CD14-positive monocyte (primary cell): ENCODE results near the gene KLHL36. TPM values are rescaled to one million over a fixed set of nuclear protein-coding genes. Genes with fewer than 3 reads are reported as not detected.

Source experiments
- DNase-seq, 3 donors: peaks; one replicate each; pipeline ENCODE4 v3.0.0-alpha.2; 2011 to 2022
- H2AFZ ChIP-seq: 2 replicates; pipeline ENCODE4 v1.6.0; 2012; ENCODE audit warnings: mild to moderate bottlenecking, low read depth, low read length, inconsistent platforms; ENCODE audit not compliant: insufficient read depth, poor library complexity, severe bottlenecking
- H3K27ac ChIP-seq, 2 donors: 1 replicate in 1 of 2; 2 replicates in 1 of 2; pipeline ENCODE4 v1.5.1; 2012 to 2013; ENCODE audit warnings: low read length in 2 of 2, control low read depth in 1 of 2, inconsistent platforms in 1 of 2, low read depth in 1 of 2, mild to moderate bottlenecking in 1 of 2
- H3K27me3 ChIP-seq, 2 donors: one replicate each; pipeline versions ENCODE4 v1.6.0 to v1.6.1; 2011 to 2013; ENCODE audit warnings: low read length in 2 of 2; ENCODE audit not compliant: control insufficient read depth in 2 of 2, insufficient read depth in 2 of 2
- H3K36me3 ChIP-seq, 2 donors: replicated peaks in 1 of 2; 1 replicate in 1 of 2; 2 replicates in 1 of 2; pipeline versions ENCODE4 v1.5.1 to v1.6.1; 2012 to 2013; ENCODE audit warnings: low read length in 2 of 2, control low read depth in 1 of 2, inconsistent platforms in 1 of 2, mild to moderate bottlenecking in 1 of 2; ENCODE audit not compliant: insufficient read depth in 2 of 2, control insufficient read depth in 1 of 2
- H3K4me1 ChIP-seq, 2 donors: 1 replicate in 1 of 2; 2 replicates in 1 of 2; pipeline versions ENCODE4 v1.5.1 to v1.6.1; 2012 to 2013; ENCODE audit warnings: low read length in 2 of 2, control low read depth in 1 of 2, inconsistent platforms in 1 of 2, mild to moderate bottlenecking in 1 of 2, moderate library complexity in 1 of 2; ENCODE audit not compliant: insufficient read depth in 2 of 2, control insufficient read depth in 1 of 2
- H3K4me2 ChIP-seq: replicated peaks from 2 replicates; pipeline ENCODE3; 2012; ENCODE audit warnings: low read length, moderate library complexity, mild to moderate bottlenecking; ENCODE audit not compliant: poor library complexity, severe bottlenecking; ENCODE audit errors: extremely low read depth
- H3K4me3 ChIP-seq, 3 experiments: fragments of 200-600 bp in 1 of 3; sonication (generic) in 1 of 3; replicated peaks in 1 of 3; 1 replicate in 2 of 3; 2 replicates in 1 of 3; pipeline ENCODE4 v1.5.1; 2011 to 2013; ENCODE audit warnings: low read length in 3 of 3, mild to moderate bottlenecking in 3 of 3, control low read depth in 2 of 3, low read depth in 2 of 3, inconsistent platforms in 1 of 3, moderate library complexity in 1 of 3
- H3K79me2 ChIP-seq: 2 replicates; pipeline ENCODE4 v1.6.0; 2012; ENCODE audit warnings: mild to moderate bottlenecking, control low read depth, inconsistent platforms, low read length, moderate library complexity; ENCODE audit not compliant: insufficient read depth
- H3K9ac ChIP-seq: 2 replicates; pipeline ENCODE4 v1.6.0; 2017; ENCODE audit warnings: low read length, mild to moderate bottlenecking; ENCODE audit not compliant: insufficient read depth, poor library complexity, severe bottlenecking
- H3K9me3 ChIP-seq, 2 donors: replicated peaks in 1 of 2; 1 replicate in 1 of 2; 2 replicates in 1 of 2; pipeline versions ENCODE4 v1.5.1 to v1.6.1; 2012 to 2013; ENCODE audit warnings: low read length in 2 of 2, control low read depth in 1 of 2; ENCODE audit not compliant: control insufficient read depth in 1 of 2, insufficient read depth in 1 of 2
- H4K20me1 ChIP-seq: 2 replicates; pipeline ENCODE4 v1.6.0; 2012; ENCODE audit warnings: mild to moderate bottlenecking, low read length, control low read depth, moderate library complexity; ENCODE audit not compliant: insufficient read depth
- H3K27ac Mint-ChIP-seq, 7 donors: one replicate each; pipeline ENCODE4 v1.8.0; 2020; ENCODE audit warnings: mild to moderate bottlenecking in 7 of 7, mixed read lengths in 7 of 7, moderate library complexity in 6 of 7, inconsistent platforms in 2 of 7
- H3K27me3 Mint-ChIP-seq, 3 donors: one replicate each; pipeline ENCODE4 v1.8.0; 2021 to 2022; ENCODE audit warnings: low read depth in 3 of 3, mild to moderate bottlenecking in 3 of 3, mixed read lengths in 3 of 3, moderate library complexity in 3 of 3, inconsistent platforms in 1 of 3
- H3K36me3 Mint-ChIP-seq, 2 donors: one replicate each; pipeline ENCODE4 v1.8.0; 2020; ENCODE audit warnings: mixed read lengths in 2 of 2, inconsistent platforms in 1 of 2, mild to moderate bottlenecking in 1 of 2
- H3K4me1 Mint-ChIP-seq: one replicate; pipeline ENCODE4 v1.8.0; 2020; ENCODE audit warnings: mild to moderate bottlenecking, mixed read lengths
- H3K4me3 Mint-ChIP-seq, 2 donors: one replicate each; pipeline ENCODE4 v1.8.0; 2020; ENCODE audit warnings: mild to moderate bottlenecking in 2 of 2, mixed read lengths in 2 of 2, moderate library complexity in 1 of 2
- H3K9me3 Mint-ChIP-seq, 7 donors: one replicate each; pipeline ENCODE4 v1.8.0; 2020 to 2022; ENCODE audit warnings: mixed read lengths in 7 of 7, mild to moderate bottlenecking in 6 of 7, moderate library complexity in 6 of 7, inconsistent platforms in 2 of 7
- WGBS: methylation state at CpG from one replicate; pipeline ENCODE4 v1.1.5; 2013; ENCODE audit warnings: missing lambda C conversion rate; ENCODE audit not compliant: insufficient coverage; 5-methylcytosine and 5-hydroxymethylcytosine counted together
- intact Hi-C, 2 donors: fragments of 100-400 bp; cut with micrococcal nuclease; formaldehyde crosslinking; loops; one replicate each; pipeline versions ENCODE4 v1.15.0 to v1.15.1; 2023
- polyA plus RNA-seq, 3 donors: library from polyadenylated mRNA; depleted of rRNA in 1 of 3; unstranded in 2 of 3; stranded (reverse) in 1 of 3; fragments of 300-500 nt in 2 of 3; fragments of >200 nt in 1 of 3; fragmentation: Illumina TruSeq in 2 of 3; gene quantifications; 1 replicate in 2 of 3; 2 replicates in 1 of 3; pipeline ENCODE4 v1.2.3, GENCODE V29; 2012 to 2021
- TF ChIP-seq, protein P1 (sequence below): fragments of 200-600 bp; IDR thresholded peaks from one replicate; pipeline ENCODE4 v1.8.0; 2022; ENCODE audit warnings: antibody characterized with exemption, mild to moderate bottlenecking

KLHL36 gene
- polyA plus RNA-seq, 3 donors: 12.1 to 50.8 (median 14.2) TPM

DNA sequence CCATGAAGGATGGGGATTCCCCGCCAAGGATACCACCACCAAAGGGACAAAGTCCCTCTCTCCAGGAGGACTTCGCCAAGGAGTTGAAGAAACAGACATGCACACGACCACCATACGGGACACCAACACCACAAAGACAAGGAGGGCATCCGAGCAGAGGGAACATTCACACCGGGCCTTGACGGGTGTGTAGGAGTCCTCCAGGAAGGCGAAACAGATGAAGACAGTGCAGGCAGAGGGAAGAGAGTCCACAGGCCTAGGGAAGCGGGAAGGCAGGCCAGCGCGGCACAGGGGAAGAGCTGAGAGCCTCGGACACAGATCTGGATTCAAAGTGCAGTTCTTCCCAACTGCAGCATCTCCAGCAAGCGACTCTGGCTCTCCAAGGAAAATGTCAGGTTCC, 41.2 kb upstream of the KLHL36 start:
- Histone ChIP-seq H3K27ac (peak overlapping the region; percentile 99), H3K27me3 (no peaks in the 10 kb centered on the region), H3K4me3 (peak overlapping the region in 1 of 3 experiments; percentile 59), H3K4me2 (peak overlapping the region; percentile 47), H3K9me3 (peaks cover 15 to 23% of the 10 kb centered on the region in 2 donors), H3K79me2 (peaks cover 95% of the 10 kb centered on the region), H2AFZ (no peak overlapping the region), H3K4me1 (peaks cover 97 to 98% of the 10 kb centered on the region in 2 donors), H3K36me3 (peaks cover 51 to 66% of the 10 kb centered on the region in 2 donors), H3K9ac (peak overlapping the region; percentile 44), H4K20me1 (peaks cover 63% of the 10 kb centered on the region)
- peaks cover 94% of the 10 kb centered on the region for H3K4me1 Mint-ChIP-seq
- H3K4me3 Mint-ChIP-seq: peak overlapping the region; percentile 57 to 91
- 100% methylated on average over 7 of the region's 13 CpGs for WGBS
- H3K27me3 Mint-ChIP-seq: peaks cover 0 to 3% (median 0%) of the 10 kb centered on the region in 3 donors
- no peak for DNase-seq
- intact Hi-C loops: no loop called here
- peaks cover 80 to 91% of the 10 kb centered on the region in 2 donors for H3K36me3 Mint-ChIP-seq
- TF ChIP-seq, protein P1, sequence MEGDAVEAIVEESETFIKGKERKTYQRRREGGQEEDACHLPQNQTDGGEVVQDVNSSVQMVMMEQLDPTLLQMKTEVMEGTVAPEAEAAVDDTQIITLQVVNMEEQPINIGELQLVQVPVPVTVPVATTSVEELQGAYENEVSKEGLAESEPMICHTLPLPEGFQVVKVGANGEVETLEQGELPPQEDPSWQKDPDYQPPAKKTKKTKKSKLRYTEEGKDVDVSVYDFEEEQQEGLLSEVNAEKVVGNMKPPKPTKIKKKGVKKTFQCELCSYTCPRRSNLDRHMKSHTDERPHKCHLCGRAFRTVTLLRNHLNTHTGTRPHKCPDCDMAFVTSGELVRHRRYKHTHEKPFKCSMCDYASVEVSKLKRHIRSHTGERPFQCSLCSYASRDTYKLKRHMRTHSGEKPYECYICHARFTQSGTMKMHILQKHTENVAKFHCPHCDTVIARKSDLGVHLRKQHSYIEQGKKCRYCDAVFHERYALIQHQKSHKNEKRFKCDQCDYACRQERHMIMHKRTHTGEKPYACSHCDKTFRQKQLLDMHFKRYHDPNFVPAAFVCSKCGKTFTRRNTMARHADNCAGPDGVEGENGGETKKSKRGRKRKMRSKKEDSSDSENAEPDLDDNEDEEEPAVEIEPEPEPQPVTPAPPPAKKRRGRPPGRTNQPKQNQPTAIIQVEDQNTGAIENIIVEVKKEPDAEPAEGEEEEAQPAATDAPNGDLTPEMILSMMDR: no peak
- H3K27ac Mint-ChIP-seq: peak overlapping the region; percentile 95 to 100 (median 98)
- H3K9me3 Mint-ChIP-seq: peaks cover 24 to 39% (median 27%) of the 10 kb centered on the region in 7 donors

DNA sequence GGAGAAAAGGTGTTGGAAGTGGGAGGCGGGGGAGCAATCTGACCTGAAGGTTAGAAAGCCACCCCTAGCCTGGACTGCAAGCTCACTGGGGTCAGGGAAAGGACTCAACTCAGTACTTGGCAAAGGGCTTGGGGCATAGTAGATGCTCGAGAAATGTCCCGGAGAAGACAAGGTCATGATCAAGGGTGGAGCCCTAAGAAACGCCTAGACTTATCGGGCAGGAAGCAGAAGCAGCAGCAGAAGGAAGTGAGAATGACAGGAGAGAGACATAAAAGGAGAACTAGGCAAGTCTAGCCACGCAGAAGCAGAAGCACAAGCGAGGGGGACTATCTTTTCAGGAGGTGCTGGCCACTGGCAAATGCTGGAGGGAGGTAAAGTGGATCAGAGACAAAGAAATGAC, 40.6 kb upstream of the KLHL36 start:
- peaks cover 95% of the 10 kb centered on the region for H3K79me2 ChIP-seq
- no peak overlapping the region for H2AFZ ChIP-seq
- TF ChIP-seq, protein P1: no peak
- H3K27ac ChIP-seq: peak overlapping the region; percentile 99
- WGBS: 14% methylated on average over 7 of the region's 7 CpGs
- peaks cover 24 to 41% (median 27%) of the 10 kb centered on the region in 7 donors for H3K9me3 Mint-ChIP-seq
- H3K9me3 ChIP-seq: peaks cover 15 to 23% of the 10 kb centered on the region in 2 donors
- peak overlapping the region; percentile 95 to 100 (median 98) for H3K27ac Mint-ChIP-seq
- H3K4me3 Mint-ChIP-seq: peak overlapping the region; percentile 52 to 91
- peak overlapping the region in 1 of 3 experiments; percentile 59 for H3K4me3 ChIP-seq
- peaks cover 68% of the 10 kb centered on the region for H4K20me1 ChIP-seq
- H3K27me3 ChIP-seq: no peaks in the 10 kb centered on the region
- peaks cover 0 to 2% (median 0%) of the 10 kb centered on the region in 3 donors for H3K27me3 Mint-ChIP-seq
- H3K36me3 ChIP-seq: peaks cover 56 to 73% of the 10 kb centered on the region in 2 donors
- H3K4me2 ChIP-seq: peak overlapping the region; percentile 47
- DNase-seq: peak; percentile 87 to 91 (median 89)
- peak overlapping the region; percentile 44 for H3K9ac ChIP-seq
- peaks cover 94% of the 10 kb centered on the region for H3K4me1 Mint-ChIP-seq
- H3K36me3 Mint-ChIP-seq: peaks cover 85 to 91% of the 10 kb centered on the region in 2 donors
- H3K4me1 ChIP-seq: peaks cover 97 to 98% of the 10 kb centered on the region in 2 donors
- intact Hi-C loops: loop anchor here in 1 of 2 donors (1.0 kb wide), 1 partner anchor 7 kb away; no protein-coding TSS in a partner anchor
